GM18526 (cell line): Measurements from ENCODE around the gene SPACA4.

ENCODE experiments used
- POLR2A ChIP-seq: IDR thresholded peaks from 3 replicates; pipeline ENCODE4 v1.6.1; 2011; ENCODE audit not compliant: insufficient read length; ENCODE audit errors: extremely low read depth

SPACA4 gene

DNA sequence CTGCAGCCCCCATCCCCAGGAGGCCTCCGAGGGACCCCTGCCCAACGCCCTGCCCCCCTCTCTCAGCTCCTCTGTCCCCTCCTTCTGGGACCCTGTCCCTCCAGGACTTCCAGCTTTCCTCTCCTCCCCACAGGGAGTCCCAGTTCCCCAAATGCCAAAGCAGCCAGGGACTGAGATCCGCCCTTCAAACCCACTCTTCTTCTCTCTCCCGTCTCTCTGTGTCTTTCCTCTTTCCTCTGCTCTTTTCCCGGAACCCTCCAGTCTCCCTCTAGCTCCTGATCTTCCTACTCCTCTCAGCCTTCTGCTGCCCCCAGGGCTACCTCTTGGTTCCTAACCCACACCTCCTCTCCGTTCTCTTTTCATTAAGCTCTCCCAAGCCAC is 39.1 kb downstream of the SPACA4 start:
- TF ChIP-seq POLR2A = no peak

- TF ChIP-seq POLR2A = no peak
Measured at GRCh38 chr19:48646001-48646721, 39.6 kb downstream of the SPACA4 start, which contains the start of gene CA11. Gene CA11, minus strand, starts transcription at chr19:48646187. Its CDS starts 555 bp downstream, at chr19:48645632.

- TF ChIP-seq POLR2A = no peak
Measured at GRCh38 chr19:48646722-48647216, 40.2 kb downstream of the SPACA4 start.

DNA sequence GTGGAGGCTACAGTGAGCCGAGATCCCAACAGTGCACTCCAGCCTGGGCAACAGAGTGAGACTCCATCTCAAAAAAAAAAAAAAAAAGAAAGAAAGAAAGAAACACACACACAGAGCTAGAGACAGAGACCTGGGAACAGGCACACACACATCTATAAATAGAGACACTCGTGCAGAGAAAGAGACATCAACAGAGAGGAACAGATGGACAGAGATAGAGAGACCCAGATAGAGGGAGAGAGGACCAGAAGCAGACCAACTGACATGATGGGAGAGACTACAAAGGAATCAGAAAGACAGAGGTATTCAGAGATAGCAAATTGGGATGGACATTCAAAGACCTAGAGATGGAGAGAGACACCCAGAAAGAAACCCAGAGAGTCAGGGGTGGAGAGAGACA is 41.6 kb downstream of the SPACA4 start:
- no peak for TF ChIP-seq POLR2A

DNA sequence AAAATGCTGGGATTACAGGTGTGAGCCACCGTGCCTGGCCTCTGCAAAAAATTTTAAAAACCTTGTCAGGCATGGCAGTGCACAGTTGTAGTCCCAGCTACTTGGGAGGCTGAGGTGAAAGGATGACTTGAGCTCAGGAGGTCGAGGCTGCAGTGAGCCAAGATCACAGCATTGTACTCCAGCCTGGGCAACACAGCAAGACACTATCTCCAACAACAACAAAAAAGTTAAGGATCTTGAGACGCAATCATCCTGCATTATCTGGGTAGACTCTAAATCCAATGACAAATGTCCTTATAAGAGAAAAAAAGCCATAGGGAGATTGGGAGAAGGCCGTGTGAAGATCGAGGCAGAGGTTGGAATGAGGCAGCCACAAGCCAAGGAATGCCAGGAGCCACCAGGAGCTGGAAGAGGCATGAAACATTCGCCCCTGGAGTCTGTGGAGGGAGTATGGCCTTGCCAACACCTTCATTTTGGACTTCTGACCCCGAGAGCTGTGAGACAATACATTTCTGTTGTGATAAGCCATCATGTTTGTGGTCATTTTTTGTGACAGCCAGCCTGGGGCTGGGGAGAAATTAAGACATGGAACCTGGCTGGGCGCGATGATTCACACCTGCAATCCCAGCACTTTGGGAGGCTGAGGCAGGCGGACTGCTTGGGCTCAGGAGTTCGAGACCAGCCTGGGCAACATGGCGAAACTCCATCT is 44.6 kb downstream of the SPACA4 start:
- TF ChIP-seq POLR2A = no peak

DNA sequence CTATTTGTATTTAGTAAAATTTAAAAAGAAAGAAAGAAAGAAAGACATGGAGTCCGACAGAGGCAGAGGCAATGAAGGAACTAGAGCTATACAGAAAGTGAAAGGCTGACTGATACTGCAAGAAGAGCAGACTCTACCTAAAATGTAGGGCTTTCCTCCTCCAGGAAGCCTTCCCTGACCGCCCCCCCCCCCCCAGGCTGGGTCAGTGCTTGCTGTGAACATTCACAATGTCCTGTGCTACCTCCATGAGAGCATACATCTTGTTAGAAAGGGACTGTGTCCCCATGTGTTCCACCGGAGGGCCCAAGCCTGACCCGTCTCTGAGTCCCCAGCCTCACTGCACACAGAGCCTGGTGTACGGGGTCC is 45.1 kb downstream of the SPACA4 start:
- no peak for TF ChIP-seq POLR2A

DNA sequence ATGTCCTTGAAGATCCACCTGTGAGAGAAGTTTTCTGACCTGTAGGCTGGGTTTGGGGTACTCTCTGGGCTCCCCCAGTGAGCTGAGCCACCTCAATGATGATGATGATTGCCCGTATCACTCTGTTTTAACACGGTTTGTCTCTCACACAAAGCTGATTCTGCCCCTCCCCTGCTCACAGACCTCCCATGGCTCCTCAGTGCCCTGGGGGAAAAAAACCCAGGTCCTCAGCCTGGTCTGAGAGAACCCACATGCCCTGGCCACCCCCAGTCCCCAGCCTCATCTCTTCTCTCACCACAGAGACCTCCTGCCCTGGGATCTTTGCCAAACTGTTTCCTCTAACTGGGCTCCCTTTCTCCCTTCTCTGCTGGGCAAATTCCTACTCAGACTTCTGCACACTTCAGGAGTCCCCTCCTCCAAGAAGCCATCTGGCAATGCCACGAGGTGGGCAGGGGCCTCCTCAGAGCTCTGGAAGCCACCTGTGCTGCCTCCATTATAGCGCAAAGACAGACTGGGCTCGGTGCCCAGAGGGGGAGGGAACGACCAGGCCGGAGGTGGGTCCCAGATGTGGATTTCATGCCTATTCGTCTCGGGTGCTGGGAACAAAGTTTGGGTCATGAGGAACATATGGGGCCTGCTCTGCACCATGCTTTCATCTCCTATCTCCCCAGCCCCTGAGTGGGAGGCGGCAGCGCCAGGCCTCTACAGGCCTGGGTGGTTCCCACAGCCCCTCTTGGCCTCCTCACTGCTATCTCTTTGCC is 47.9 kb downstream of the SPACA4 start:
- no peak for TF ChIP-seq POLR2A

DNA sequence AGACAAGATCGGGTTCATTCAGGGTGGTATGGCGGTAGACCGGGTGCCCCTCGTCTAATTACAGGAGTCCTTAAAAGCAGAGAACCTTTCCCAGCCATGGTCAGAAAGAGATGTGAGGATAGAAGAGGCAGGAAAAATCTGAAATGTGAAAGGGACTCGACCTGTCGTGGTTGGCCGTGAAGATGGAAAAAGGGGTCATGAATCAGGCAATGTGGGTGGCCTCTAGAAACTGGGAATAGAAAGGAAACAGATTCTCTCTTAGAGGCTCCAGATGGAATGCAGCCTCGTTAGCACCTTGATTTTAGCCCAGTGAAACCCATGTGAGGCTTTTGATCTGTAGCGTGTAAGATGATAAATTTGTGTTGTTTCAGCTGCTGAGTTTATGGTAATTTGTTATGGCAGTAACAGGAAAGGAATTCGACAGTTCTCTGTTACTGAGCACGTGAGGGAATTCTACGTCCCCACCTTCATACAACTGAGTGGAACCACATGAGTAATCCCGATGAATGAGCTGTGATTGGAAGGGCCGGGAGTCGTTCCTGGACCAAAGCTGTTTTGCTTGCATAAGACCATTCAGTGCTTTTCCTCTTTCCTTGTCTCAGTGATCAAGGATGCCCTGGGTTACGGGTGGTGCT is 50.4 kb downstream of the SPACA4 start:
- no peak for TF ChIP-seq POLR2A
